GM21381 (cell line): ENCODE results near the gene ANKRD31.

Experiments
- ATAC-seq: cut with Tn5 transposase; IDR thresholded peaks from one replicate; pipeline ENCODE4 v1.9.1; 2021; ENCODE audit warnings: mild to moderate bottlenecking, moderate library complexity; ENCODE audit not compliant: unreplicated experiment

The ANKRD31 gene

DNA sequence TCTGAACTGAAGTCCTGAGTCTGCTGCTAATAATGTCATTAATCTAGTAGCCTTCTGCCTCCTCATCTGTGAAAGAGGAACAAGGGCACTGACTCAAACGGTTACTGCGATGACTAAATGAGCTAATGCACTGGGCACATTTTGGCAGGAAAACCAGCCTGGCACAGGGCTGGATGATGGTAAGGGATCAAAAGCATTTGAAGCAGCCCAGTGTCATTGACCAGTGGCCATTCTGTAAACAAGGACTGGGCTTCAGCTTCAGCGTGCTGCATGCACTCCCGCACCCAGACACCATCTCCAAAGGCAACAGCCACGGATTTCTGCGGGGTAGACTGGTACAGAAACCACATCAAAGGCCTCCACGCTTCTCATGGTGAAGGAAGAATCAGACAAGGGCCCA, 192.3 kb downstream of the ANKRD31 start:
- ATAC-seq, result no peak

DNA sequence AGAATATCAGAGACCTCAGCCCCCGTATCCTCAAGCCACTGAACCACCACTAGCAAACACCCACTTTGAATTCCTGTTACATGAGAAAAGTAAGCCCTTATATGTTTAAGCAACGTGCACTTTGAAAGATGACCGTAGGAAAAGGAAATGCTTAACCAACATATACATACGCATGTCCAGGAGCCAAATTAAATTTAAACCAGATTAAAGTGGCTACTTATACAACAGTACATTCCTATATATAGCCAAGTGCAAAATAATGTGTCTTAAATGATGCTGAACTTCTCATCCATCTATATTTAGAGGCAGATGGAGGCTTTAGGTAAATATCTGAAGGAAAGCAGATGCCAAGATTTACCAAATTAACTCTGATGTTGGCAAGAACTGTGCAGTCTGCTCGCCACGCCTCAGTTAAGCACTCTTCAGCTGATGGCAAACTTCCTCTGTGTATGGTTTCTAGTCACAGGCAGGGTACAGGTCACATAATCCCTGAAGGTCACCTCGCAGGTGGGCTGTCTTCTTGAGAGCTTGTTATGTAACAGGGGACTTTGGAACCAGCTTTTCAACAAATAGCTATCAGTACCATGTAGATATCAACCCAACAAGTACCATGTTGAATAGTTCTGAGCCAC, 192.9 kb downstream of the ANKRD31 start:
- no peak for ATAC-seq

GRCh38 chr5:75042522-75042921, 194.2 kb downstream of the ANKRD31 start:
- ATAC-seq, result no peak

- ATAC-seq, result no peak
Measured at GRCh38 chr5:75040973-75041372, 195.7 kb downstream of the ANKRD31 start.

DNA sequence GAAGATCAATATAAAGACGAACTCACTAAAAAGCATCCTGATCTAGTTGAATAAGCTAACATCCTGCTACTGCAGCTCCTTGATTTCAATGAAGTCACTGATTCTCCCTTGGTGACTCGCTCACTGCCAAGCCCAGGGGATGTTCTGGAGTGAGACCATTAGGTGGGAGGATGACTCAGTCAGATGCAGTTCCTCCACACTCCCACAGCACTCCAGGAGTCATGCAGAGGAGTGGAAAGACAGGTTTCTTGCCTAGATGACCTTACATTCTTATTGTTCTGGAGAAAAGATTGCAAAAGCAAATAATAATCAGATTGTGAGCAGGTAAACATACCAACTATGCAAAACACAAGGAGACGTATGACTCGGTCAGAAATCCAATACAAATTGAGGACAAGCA, 199.6 kb downstream of the ANKRD31 start:
- no peak for ATAC-seq

- ATAC-seq, result no peak
Measured at GRCh38 chr5:75034137-75034739, 202.4 kb downstream of the ANKRD31 start.

- ATAC-seq, result no peak
Measured at GRCh38 chr5:75031366-75031765, 205.3 kb downstream of the ANKRD31 start.

GRCh38 chr5:75028090-75028489, 208.6 kb downstream of the ANKRD31 start:
- ATAC-seq, result no peak

DNA sequence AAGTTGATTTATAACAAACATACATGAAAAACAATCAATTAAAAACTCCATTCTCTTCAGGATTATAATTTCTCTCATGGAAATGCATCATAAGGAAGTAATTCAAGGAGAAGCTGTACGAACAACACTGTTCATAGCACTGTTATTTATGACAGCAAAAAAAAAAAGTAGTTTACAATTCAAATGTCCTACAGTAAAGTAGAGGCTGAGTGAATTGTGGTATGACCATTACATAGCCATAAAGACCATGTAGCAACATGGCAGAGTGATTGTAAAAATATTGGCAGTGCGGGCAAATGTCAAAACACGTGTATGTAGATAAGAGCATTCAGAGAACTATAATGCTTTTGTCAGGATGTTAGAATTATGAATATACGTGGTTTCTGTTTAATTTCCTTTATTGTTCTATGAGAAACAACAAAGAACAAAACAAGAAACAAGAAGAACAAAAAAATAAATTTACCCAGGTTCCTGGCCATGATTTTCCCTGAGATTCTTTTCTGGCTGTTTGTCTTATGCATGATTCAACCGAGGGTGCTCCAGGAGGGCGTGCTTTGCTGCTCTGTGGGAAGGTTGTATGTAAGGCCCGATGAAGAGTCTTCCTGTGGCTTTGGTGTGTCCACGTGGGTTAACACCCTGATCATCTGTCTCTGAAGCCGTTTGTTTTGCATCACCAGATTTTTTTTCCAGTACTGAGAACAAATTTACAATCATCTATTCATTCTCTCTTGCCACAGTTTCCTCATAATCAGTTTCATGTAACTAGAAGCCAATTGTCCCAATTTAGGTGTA, 213.1 kb downstream of the ANKRD31 start:
- no peak for ATAC-seq

GRCh38 chr5:75021800-75022199, 214.9 kb downstream of the ANKRD31 start:
- no peak for ATAC-seq

- ATAC-seq, result no peak
Measured at GRCh38 chr5:75021219-75021618, 215.5 kb downstream of the ANKRD31 start.

DNA sequence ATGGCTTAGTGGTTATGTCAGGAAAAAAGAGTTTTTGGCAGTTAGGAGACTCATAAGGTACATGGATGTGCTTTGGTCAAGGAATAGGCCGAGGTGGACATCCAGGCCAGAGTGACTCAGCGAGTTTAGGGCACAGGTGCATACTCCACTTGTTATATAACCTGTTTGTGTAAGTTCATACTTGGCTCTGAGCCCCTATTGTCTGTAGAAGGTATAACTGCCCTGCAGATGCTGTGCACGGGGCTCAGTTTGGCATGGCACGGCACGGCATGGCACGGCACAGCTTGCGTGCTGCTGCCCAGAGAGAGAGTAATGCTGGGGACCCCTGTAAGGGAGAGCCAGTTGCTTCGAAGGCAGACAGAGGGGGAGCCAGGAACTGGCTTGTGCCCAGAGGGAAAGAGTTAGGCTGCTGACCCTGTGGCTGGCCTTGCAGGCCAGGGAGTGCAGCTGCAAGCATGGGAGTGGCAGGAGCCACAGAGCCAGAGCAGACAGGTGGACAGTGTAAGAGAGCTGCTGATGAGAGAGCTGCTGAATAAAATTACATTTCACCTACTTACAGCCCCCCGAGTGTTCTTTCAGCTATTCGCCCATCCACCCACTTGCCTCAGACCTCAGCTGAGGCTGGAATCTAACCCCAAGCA, 216.5 kb downstream of the ANKRD31 start:
- no peak for ATAC-seq

DNA sequence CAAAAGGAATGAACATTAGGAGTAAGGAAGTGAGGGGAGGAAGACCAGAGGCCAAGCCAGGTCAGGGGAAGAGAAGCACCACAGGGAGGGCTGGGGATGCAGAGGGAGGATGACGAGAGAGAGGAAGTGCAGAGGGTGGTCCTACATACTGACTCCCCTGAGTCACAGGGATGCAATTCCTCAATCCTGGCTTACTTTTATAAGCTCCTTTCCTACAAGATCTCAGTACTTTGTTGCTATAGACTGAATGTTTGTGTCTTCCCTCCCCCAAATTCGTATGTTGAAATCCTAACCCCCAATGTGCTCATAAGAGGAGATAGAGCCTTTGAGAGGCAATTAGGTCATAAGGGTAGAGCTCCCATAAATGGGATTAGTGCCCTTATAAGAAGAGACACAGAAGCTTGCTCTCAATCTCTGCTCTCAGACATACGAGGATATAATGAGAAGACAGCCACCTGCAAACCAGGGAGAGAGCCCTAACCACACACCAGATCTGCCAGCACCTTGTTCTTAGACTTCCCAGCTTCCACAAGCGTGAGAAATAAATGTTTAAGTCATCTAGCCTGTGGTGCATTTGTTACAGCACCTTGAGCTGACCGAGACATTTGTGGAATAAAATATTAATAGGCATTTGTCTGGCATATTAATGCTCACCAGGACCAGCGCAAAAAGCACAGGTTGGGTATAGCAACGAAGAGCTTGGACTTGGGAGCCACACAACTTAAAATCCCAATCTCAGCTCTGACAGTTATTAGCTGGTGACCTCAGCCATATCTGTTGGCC, 217.7 kb downstream of the ANKRD31 start:
- ATAC-seq, result no peak
